WTC11 (cell line): Measurements from ENCODE around the gene FNDC3B.

Experiments used
- CTCF ChIP-seq: fragments of 200-600 bp; IDR thresholded peaks from 2 replicates; pipeline ENCODE4 v1.8.0; 2022; ENCODE audit warnings: antibody characterized with exemption
- GRHL2 ChIP-seq: fragments of 250-450 bp; sonication (Bioruptor Pico); IDR thresholded peaks from 2 replicates; pipeline ENCODE4 v1.8.0; 2022; ENCODE audit warnings: mild to moderate bottlenecking, moderate library complexity; ENCODE audit not compliant: insufficient replicate concordance, severe bottlenecking
- MLX ChIP-seq: sonication (generic); formaldehyde crosslinking; IDR thresholded peaks from 2 replicates; pipeline ENCODE4 v1.8.1; 2023; ENCODE audit warnings: mild to moderate bottlenecking, missing genetic modification reagents, moderate library complexity

- TF ChIP-seq GRHL2, result no peak
- TF ChIP-seq CTCF, result no peak
- no peak for TF ChIP-seq MLX
Observed at GRCh38 chr3:172159376-172159775, 120.0 kb downstream of the FNDC3B start.
